Esophagus muscularis mucosa (tissue), 4 donors: ENCODE data around the gene CPSF4L.

Experiments
- CTCF ChIP-seq, 3 experiments: fragments of 200-600 bp in 2 of 3; fragments of 450-650 bp in 1 of 3; sonication (generic) in 2 of 3; IDR thresholded peaks; one replicate each; pipeline ENCODE4 v1.5.1; 2017 to 2019; ENCODE audit warnings: antibody characterized with exemption in 3 of 3, mild to moderate bottlenecking in 2 of 3, moderate library complexity in 1 of 3
- EP300 ChIP-seq: sonication (generic); formaldehyde crosslinking; IDR thresholded peaks from one replicate; pipeline ENCODE4 v1.6.1; 2017; ENCODE audit warnings: antibody characterized with exemption
- POLR2A ChIP-seq: fragments of 450-650 bp; IDR thresholded peaks from one replicate; pipeline ENCODE4 v1.6.1; 2017; ENCODE audit warnings: antibody characterized with exemption, moderate library complexity, mild to moderate bottlenecking, low read depth
- POLR2AphosphoS5 ChIP-seq, 2 donors: sonication (generic); formaldehyde crosslinking; IDR thresholded peaks; one replicate each; pipeline ENCODE4 v1.6.1; 2017; ENCODE audit warnings: antibody characterized with exemption in 2 of 2

DNA sequence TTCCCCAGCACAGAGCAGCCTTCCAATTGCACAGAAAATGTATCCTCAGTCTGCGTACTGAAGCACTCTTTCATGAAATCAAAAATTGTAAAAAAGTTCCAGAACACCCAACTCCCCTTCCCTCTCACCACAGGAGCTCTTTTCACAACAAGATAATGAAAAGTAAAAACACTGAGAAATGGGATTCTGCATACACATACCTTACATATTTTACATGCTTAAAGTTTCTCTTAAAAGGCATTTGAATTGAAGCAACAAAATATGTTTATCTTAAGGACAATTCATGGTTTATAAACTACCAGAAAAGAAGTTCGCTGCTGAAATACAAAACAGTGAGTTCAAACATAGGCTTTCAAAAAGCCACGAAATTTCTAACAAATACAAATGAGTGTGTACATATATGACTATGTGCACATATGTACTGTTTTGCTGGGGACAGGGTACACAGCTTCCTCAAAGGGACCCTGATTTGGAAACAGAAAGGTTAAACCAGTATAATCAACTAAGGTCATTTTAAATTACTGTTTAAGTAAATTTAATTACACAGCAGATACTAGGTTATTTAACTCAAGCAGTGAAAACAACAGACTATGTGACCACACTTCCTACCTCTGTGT is 35.0 kb downstream of the CPSF4L start:
- TF ChIP-seq CTCF (IDR thresholded peaks at IDR 0.05): no peak
- TF ChIP-seq POLR2AphosphoS5 (IDR thresholded peaks at IDR 0.05): no peak
- no peak for TF ChIP-seq POLR2A
- no peak for TF ChIP-seq EP300
